Heart left ventricle (tissue), 16 donors: ENCODE data around the gene COX8C. TPM values are rescaled to one million over a fixed set of nuclear protein-coding genes. Genes with fewer than 3 reads are reported as not detected.

Source experiments
- ATAC-seq, 4 donors: fragments of 200-7000 bp; cut with Tn5 transposase; one replicate each; pipeline ENCODE4 v1.9.1; 2020 to 2022; ENCODE audit warnings: moderate library complexity in 4 of 4, mild to moderate bottlenecking in 3 of 4, moderate number of reproducible peaks in 1 of 4
- DNase-seq, 5 donors: peaks; one replicate each; pipeline ENCODE4 v3.0.0-alpha.2; 2020
- H3K27ac ChIP-seq, 12 donors: fragments of 200-600 bp; sonication (generic) in 4 of 12; one replicate each; pipeline versions ENCODE4 v1.5.0 to v1.8.0; 2016 to 2022; ENCODE audit warnings: mild to moderate bottlenecking in 2 of 12
- H3K27me3 ChIP-seq, 9 donors: fragments of 200-600 bp; sonication (generic) in 2 of 9; one replicate each; pipeline versions ENCODE4 v1.5.1 to v1.8.0; 2016 to 2022; ENCODE audit warnings: mild to moderate bottlenecking in 3 of 9
- H3K36me3 ChIP-seq, 9 donors: fragments of 200-600 bp; sonication (generic) in 2 of 9; one replicate each; pipeline versions ENCODE4 v1.5.0 to v1.8.0; 2018 to 2022; ENCODE audit warnings: mild to moderate bottlenecking in 2 of 9
- H3K4me1 ChIP-seq, 12 donors: fragments of 200-600 bp; sonication (generic) in 4 of 12; one replicate each; pipeline versions ENCODE4 v1.5.0 to v1.8.0; 2016 to 2022; ENCODE audit warnings: mild to moderate bottlenecking in 3 of 12
- H3K4me3 ChIP-seq, 12 donors: fragments of 200-600 bp; sonication (generic) in 4 of 12; one replicate each; pipeline versions ENCODE4 v1.5.0 to v1.8.0; 2017 to 2022; ENCODE audit warnings: mild to moderate bottlenecking in 9 of 12, moderate library complexity in 4 of 12
- H3K9me3 ChIP-seq, 12 donors: fragments of 200-600 bp; sonication (generic) in 4 of 12; one replicate each; pipeline versions ENCODE4 v1.5.0 to v1.8.0; 2016 to 2022; ENCODE audit warnings: mild to moderate bottlenecking in 1 of 12
- POLR2A ChIP-seq, 2 donors: fragments of 450-650 bp; IDR thresholded peaks; one replicate each; pipeline ENCODE4 v1.6.1; 2017; ENCODE audit warnings: antibody characterized with exemption in 2 of 2, mild to moderate bottlenecking in 2 of 2, moderate library complexity in 2 of 2
- WGBS, 4 donors: extraction: QIAGEN DNeasy Blood & Tissue Kit in 2 of 4; methylation state at CpG; one replicate each; pipeline versions ENCODE4 v1.1.5 to v1.1.7; 2013 to 2018; 5-methylcytosine and 5-hydroxymethylcytosine counted together
- intact Hi-C, 10 donors: fragments of 100-400 bp; cut with DNase I; formaldehyde crosslinking; loops; one replicate each; pipeline versions ENCODE4 v1.11.1 to v1.14.2; 2022
- polyA plus RNA-seq, 2 donors: library from polyadenylated mRNA; stranded (reverse); fragments of 200-250 nt; gene quantifications; one replicate each; pipeline ENCODE4 v1.2.3, GENCODE V29; 2013
- total RNA-seq, 9 donors: library from RNA; depleted of rRNA in 2 of 9; stranded (reverse); fragments of >200 nt in 2 of 9; fragmentation: NEBNext Ultra II Directional in 3 of 9; extraction: Animal tissue kit (Norgen Biotek cat#: 25700) in 3 of 9; gene quantifications; one replicate each; pipeline versions ENCODE4 v1.1.0 to v1.2.4, GENCODE V29; 2016 to 2023
- TF ChIP-seq, protein P1 (sequence below), 12 donors: fragments of 200-600 bp; sonication (generic) in 4 of 12; IDR thresholded peaks; one replicate each; pipeline versions ENCODE4 v1.5.0 to v1.8.0; 2018 to 2022; ENCODE audit warnings: antibody characterized with exemption in 12 of 12, mild to moderate bottlenecking in 5 of 12
- donor health status: ischemic (EF 13 %, LVEDD 7.1; RV severe dilation, severe dysfunction).
- donor health status: healthy with polysubstance abuse.
- donor health status: DM: no; HTN: yes; CAD: no.
- donor health status: DM: no; HTN: no; CAD: no.
- donor health status: ischemic (EF 25% LVEDD 6.9; RV normal size, moderate dysfunction).
- donor health status: ischemic (EF 25% LVEDD 5.7; RV mildly dilated, moderate dysfunction).
- donor health status: healthy.
- donor health status: DM: yes; HTN: yes; CAD: no.
- donor health status: ischemic (EF 35%, LVEDD 5.7; RV mildly dilated, moderate dysfunction).
- donor health status: nonischemic (EF 11% LVEDD 7.7; RV severe dilation, severe dysfunction).
- donor health status: DM: yes; HTN: yes; CAD: no.
- donor health status: PGD.
- donor health status: ischemic (EF 29% LVEDD 5.4; RV normal size, mild dysfunction).
- donor health status: nonischemic (EF 23%, LVEDD 6.1; RV moderate dilation, normal function).

The COX8C gene
- total and polyA plus RNA-seq, 11 donors: 0.60 to 2.0 (median 0.89) TPM; not detected in 5

GRCh38 chr14:93320489-93320888 lies 26.5 kb upstream of the COX8C start:
- H3K36me3 ChIP-seq: peaks cover 0 to 6% (median 0%) of the 10 kb centered on the region in 9 donors
- DNase-seq: no peak
- no peak overlapping the region for H3K4me3 ChIP-seq
- ATAC-seq: peak in 1 of 4 donors; percentile 47
- intact Hi-C loops: no loop called here
- no peak overlapping the region for H3K27ac ChIP-seq
- TF ChIP-seq POLR2A (IDR thresholded peaks at IDR 0.05): no peak
- TF ChIP-seq, protein P1, sequence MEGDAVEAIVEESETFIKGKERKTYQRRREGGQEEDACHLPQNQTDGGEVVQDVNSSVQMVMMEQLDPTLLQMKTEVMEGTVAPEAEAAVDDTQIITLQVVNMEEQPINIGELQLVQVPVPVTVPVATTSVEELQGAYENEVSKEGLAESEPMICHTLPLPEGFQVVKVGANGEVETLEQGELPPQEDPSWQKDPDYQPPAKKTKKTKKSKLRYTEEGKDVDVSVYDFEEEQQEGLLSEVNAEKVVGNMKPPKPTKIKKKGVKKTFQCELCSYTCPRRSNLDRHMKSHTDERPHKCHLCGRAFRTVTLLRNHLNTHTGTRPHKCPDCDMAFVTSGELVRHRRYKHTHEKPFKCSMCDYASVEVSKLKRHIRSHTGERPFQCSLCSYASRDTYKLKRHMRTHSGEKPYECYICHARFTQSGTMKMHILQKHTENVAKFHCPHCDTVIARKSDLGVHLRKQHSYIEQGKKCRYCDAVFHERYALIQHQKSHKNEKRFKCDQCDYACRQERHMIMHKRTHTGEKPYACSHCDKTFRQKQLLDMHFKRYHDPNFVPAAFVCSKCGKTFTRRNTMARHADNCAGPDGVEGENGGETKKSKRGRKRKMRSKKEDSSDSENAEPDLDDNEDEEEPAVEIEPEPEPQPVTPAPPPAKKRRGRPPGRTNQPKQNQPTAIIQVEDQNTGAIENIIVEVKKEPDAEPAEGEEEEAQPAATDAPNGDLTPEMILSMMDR (IDR thresholded peaks at IDR 0.05): no peak
- peaks cover 0 to 65% (median 33%) of the 10 kb centered on the region in 12 donors for H3K4me1 ChIP-seq
- H3K27me3 ChIP-seq: no peaks in the 10 kb centered on the region
- peaks cover 0 to 2% (median 0%) of the 10 kb centered on the region in 12 donors for H3K9me3 ChIP-seq

GRCh38 chr14:93322929-93323599 lies 23.9 kb upstream of the COX8C start:
- intact Hi-C loops: no loop called here
- Histone ChIP-seq H3K9me3 (no peaks in the 10 kb centered on the region), H3K4me1 (peaks cover 0 to 65% (median 23%) of the 10 kb centered on the region in 12 donors), H3K27me3 (no peaks in the 10 kb centered on the region), H3K4me3 (no peak overlapping the region), H3K27ac (no peak overlapping the region), H3K36me3 (peaks cover 0 to 6% (median 0%) of the 10 kb centered on the region in 9 donors)
- DNase-seq (no peak), ATAC-seq (no peak)
- no peak for TF ChIP-seq POLR2A (IDR thresholded peaks at IDR 0.05)
- TF ChIP-seq, protein P1 (IDR thresholded peaks at IDR 0.05): no peak
- 94 to 97% (median 96%) methylated on average over 5 of the region's 5 CpGs for WGBS, 4 donors

- TF ChIP-seq, protein P1 (IDR thresholded peaks at IDR 0.05): no peak
- no peak for TF ChIP-seq POLR2A (IDR thresholded peaks at IDR 0.05)
- Histone ChIP-seq H3K9me3 (no peaks in the 10 kb centered on the region), H3K27me3 (no peaks in the 10 kb centered on the region), H3K4me3 (no peak overlapping the region), H3K36me3 (peaks cover 0 to 6% (median 0%) of the 10 kb centered on the region in 9 donors), H3K27ac (no peak overlapping the region), H3K4me1 (peaks cover 0 to 64% (median 21%) of the 10 kb centered on the region in 12 donors)
- ATAC-seq (no peak), DNase-seq (no peak)
- 96 to 98% (median 97%) methylated on average over 4 of the region's 4 CpGs for WGBS, 4 donors
- intact Hi-C loops: no loop called here
Measured at GRCh38 chr14:93323600-93324174, 23.3 kb upstream of the COX8C start.

DNA sequence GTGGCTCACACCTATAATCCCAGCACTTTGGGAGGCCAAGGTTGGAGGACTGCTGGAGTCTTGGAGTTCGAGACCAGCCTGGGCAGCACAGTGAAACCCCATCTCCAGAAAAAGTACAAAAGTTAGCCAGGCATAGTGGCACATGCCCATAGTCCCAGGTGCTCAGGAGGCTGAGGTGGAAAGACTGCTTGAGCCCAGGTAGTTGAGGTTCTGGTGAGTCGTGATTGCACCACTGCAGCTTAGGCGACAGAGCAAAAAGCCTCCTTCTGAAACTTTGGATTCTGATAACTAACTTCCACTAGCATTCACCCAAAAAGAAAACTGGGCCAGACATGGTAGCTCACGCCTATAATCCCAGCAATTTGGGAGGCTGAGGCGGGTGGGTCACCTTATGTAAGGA lies 20.8 kb upstream of the COX8C start:
- H3K4me3 ChIP-seq: no peak overlapping the region
- no peaks in the 10 kb centered on the region for H3K9me3 ChIP-seq
- DNase-seq: no peak
- H3K36me3 ChIP-seq: peaks cover 0 to 6% (median 0%) of the 10 kb centered on the region in 9 donors
- TF ChIP-seq, protein P1 (IDR thresholded peaks at IDR 0.05): no peak
- no peak for TF ChIP-seq POLR2A (IDR thresholded peaks at IDR 0.05)
- intact Hi-C loops: no loop called here
- H3K27me3 ChIP-seq: no peaks in the 10 kb centered on the region
- no peak overlapping the region for H3K27ac ChIP-seq
- WGBS, 4 donors: 96 to 99% (median 98%) methylated on average over 5 of the region's 5 CpGs
- no peak for ATAC-seq
- peaks cover 0 to 66% (median 25%) of the 10 kb centered on the region in 12 donors for H3K4me1 ChIP-seq
